ENCODE measurements around the gene CEP97.
"Not testable (repeated sequence)": the region's sequence is repeated elsewhere in the genome, so short reads cannot be mapped to it uniquely, and the experiment has no call there.

The CEP97 gene

DNA sequence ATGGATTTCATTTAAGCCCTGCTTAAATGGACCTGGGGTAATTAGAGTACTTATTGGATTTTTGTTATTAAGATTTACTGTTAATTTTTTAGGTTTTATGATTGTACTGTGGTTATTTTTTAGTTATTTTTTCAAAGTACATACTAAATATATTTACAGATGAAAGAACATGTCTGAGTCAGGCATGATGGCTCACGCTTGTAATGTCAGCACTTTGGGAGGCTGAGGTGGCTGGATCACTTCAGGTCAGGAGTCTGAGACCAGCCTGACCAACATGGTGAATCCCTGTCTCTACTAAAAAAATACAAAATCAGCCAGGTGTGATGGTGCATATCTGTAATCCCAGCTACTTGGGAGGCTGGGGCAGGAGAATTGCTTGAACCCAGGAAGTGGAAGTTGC lies 21.7 kb upstream of the CEP97 start:
- no peak for DNase-seq

DNA sequence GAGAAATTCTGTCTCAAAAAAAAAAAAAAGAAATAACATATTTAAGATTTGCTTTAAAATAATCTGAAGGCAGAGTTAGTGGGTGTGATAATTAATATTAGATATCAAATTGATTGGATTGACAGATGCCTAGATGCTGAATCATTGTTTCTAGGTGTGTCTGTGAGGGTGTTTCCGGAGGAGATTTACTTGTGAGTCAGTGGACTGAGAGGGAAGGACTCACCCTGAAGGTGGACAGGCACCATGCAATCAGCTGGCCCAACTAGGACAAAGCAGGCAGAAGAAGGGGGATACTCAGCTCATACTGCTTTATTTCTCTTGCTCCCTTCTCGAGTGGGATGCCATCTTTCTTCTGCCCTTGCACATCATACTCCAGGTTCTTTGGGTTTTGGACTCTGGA lies 21.2 kb upstream of the CEP97 start:
- DNase-seq, result no peak

DNA sequence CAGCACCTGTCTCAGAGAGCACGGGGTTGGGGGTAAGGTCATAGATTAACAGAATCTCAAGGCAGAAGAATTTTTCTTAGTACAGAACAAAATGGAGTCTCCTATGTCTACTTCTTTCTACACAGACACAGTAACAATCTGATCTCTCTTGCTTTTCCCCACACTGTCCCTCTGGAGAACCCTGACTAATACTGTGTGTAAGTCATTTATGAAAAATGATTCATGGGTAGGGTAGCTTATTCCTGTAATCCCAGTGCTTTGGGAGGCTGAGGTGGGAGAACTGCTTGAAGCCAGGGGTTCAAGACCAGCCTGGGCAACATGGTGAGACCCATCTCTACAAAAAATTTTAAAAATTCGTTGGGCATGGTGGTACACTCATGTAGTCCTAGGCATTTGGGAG lies 19.8 kb upstream of the CEP97 start:
- not testable (repeated sequence) for DNase-seq

DNA sequence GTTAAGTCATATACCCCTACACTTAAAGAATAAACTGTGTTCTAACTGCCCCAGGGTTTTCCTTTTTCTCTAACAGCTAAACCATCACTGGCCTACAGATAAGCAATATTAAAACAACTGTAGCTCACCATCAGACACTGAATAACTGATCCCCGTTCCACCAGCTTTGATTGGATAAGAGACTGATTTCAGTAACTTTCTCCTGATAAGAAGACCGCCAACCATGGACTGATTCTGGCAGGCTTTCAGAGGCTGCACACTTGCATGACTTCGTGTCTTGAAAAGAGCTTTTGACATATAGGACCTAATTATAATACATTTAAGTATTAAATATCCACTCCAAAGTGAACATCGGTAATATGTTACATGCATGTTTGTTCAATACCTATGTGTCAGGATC lies 15.3 kb upstream of the CEP97 start:
- no peak for DNase-seq

DNA sequence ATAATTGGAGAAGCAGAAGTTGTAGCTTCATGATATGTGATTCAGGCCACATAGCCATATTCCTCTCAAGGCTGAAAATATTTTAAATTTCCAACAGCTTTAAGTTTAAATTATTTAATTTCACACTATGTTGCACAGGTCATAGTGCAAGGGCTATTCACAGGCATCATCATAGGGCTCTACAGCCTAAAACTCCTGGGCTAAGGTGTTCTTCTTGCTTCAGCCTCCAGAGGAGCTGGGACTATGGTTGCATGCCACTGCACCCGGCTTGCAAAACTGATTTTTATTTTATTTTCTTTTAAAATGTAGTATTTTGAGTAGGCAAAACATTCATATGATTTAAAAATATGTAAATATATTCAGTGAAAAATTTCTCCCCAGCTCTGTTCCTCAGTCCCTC lies 6.0 kb upstream of the CEP97 start:
- DNase-seq, result no peak

DNA sequence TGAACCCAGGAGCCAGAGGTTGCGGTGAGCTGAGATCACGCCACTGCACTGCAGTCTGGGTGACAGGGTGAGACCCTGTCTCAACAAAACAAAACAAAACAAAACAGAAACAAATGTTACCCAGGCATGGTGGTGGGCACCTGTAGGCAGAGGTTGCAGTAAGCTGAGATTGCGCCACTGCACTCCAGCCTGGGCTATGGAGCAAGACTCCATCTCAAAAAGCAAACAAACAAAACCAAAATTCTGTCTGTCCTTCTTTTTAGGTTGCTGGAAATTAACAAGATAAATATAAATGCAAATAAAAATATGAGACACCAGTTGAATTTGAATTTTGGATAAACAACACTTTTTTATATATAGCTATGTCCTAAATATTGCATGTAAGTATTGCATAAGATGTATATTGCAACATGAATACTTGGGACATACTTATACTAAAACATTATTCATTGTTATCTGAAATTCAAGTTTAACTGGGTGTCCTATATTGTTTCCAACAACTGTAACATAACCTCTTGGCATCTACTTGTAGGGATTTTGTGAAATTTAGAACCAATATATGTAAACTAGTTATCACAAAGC lies 4.7 kb upstream of the CEP97 start:
- DNase-seq, result no peak

DNA sequence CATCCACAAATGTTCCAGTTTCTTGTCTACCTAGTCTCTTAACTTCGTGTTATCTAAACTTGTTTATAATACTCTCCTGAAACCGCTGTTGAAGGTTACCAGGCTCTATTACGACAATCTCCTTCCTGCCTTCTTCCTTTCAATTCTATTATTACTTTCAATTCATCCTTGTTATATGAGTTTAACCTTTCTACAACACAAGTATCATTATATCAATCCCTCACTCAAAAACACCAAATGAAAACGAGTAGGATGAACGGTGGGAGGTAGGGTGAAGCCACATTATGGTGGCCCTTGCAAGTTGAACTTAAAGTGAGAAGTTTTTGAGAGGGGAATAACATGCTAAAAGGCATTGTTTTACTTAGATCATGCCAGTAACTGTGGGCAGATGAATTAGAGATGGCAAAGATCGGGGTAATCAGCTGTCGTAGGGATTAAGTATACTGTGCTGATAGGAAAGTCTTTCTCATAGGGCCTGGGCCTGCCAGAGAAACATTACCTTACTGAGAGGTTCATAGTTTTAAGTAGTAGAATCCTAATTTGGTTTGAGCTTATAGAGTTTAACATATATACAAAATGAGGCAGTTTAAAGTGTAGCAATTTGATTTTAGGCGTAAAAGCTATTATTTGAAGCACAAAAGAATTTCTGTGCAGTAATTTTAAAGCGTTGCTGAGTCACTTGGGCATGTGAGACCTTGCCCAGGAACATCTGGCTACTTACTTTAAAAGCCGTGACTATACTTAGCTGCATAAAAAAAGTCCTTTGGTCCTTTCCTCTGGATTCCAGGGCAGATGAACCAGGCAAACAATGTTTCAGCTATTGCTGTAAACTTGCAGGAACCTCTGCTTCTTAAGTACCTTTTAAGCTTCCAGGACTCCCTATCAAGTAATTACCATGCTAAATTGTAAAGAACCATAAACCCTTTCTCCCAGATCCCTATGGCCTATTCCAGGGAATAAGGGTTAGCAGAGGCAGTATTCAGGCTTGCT lies 3.3 kb upstream of the CEP97 start:
- no peak for DNase-seq

DNA sequence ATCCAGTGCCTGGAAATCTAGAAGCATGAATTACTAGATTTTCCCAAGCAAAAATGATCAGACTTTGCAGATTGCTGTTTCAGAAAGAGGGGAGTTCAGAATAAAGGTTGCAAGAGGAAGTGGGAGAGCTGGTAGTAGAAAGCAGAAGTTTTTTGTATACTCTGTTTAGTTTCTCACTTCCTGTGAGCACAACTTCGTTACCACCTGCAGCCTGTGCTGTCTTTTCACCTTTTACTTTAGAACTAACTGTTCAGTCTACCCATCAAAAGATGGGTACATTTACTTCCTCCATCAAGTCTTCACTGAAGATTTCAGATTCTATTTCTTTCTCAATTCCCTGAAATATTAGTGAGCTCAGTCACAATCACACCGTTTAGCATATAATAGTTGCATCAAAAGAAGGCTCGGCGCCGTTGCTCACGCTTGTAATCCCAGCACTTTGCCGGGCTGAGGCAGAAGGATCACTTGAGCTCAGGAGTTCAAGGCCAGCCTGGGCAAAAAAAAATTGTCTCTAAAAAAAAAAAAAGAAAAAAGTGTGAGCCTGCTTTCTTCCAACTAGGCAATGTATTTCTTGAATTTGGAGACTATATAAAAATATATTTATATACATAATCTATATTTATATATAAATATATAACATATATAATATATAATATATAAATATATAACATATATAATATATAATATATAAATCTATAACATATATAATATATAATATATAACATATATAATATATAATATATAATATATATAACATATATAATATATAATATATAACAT lies 1.8 kb upstream of the CEP97 start:
- DNase-seq, result no peak

DNA sequence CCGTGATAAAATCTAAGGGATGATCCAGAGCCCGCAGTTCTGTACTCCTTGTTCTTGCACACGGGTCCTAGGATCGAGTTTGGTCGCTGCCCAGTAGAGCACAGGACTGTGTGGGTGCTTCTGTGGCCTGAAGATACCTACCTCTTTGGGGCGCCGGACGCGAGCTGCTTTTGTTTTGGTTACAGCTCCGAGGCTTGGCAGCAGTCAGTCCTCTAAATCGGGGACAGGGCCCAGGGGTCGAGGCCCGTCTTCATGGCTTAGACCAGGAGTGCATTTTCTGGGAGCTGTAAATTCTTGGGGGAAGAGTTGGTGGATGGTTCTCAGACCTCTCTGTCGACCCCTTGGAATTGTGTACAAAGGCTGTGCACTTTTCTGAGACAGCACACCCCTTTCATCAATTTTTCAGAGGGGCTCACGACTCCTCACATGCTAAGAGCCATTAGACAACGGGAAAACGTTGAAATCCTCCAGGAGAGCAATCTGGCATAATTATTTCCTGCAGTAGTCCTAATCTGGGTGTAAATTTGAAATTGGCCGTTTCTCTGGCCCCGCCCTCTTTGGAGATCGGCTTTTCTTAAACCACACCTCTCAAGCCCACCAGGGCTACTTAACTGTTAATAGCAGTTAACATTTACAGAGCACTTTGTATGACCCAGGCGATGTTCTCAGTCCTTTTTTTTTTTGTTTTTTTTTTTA lies 928 bp downstream of the CEP97 start:
- no peak for DNase-seq

DNA sequence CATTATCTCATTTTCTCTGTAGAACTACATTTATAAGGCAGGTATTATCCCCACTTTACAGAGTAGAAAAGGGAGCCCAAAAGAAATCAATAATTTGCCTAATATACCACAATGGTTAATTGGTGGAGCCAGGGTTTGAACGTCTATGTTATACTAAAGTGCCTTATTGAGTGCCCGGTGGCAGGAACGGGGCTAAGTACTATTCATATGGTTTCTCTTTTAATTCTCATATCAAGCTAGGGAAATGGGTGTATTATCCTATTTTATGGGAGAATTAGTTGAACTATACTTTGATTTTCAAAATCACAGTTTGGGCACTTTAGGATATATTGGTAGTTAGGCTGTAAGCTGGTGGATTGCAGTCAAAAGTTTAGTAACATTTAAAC lies 1.5 kb downstream of the CEP97 start:
- DNase-seq, result no peak

DNA sequence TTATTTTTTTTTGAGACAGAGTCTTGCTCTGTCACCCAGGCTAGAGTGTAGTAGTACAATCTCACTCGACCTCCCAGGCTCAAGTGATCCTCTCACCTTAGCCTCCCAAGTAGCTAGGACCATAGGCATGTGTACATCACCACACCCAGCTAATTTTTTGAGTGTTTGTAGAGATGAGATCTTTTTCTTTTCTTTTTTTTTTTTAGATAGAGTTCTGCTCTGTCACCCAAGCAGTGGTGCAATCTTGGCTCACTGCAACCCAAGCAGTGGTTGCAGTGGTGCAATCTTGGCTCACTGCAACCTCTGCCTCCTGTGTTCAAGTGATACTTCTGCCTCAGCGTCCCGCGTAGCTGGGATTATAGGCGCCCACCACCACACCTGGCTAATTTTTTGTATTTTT lies 5.2 kb downstream of the CEP97 start:
- no peak for DNase-seq

DNA sequence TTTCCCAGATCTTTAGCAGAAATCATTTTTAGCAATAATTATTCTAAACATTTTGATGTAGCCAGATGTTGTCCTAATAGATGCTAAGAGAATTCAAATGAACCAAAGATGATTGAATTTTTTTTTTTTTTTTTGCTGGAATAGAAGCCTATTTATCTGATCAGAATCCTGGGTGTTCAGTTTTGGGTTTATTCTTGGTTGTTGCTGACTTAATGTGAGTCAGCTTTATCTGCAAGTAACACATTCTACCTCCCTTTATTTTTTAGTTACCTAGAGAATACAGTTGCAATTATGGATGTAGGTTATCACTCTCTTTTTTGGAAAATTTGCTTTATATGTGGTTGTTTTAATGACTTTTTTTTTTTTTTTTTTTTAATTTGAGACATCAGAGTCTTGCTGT lies 6.4 kb downstream of the CEP97 start:
- no peak for DNase-seq

DNA sequence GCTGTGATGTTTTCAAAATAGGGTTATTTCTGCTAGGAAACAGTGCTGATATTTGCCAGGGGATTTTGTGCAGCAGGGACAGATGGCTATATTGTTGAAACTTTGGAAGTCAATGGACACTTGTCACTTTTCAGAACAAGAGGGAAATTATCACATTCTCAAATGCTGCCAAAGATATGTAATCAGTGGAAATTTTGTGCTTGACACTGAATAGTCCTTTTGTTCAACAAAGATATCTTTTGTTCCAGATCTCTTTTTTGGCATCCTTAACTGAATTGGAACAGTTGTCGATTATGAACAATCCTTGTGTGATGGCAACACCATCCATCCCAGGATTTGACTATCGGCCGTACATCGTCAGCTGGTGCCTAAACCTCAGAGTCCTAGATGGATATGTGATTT lies 7.8 kb downstream of the CEP97 start:
- DNase-seq, result no peak

DNA sequence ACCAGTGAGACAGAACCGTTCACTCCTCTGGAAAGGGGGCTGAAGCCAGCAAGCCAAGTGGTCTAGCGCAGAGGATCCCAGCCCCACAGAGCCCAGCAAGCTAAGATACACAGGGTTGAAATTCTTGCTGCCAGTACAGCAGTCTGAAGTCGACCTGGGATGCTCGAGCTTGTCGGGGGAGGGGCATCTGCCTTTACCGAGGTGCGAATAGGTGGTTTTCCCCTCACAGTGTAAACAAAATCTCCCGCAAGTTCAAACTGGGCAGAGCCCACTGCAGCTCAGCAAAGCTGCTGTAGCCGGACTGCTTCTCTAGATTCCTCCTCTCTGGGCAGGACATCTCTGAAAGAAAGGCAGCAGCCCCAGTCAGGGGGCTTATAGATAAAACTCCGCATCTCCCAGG lies 11.4 kb downstream of the CEP97 start:
- no peak for DNase-seq

DNA sequence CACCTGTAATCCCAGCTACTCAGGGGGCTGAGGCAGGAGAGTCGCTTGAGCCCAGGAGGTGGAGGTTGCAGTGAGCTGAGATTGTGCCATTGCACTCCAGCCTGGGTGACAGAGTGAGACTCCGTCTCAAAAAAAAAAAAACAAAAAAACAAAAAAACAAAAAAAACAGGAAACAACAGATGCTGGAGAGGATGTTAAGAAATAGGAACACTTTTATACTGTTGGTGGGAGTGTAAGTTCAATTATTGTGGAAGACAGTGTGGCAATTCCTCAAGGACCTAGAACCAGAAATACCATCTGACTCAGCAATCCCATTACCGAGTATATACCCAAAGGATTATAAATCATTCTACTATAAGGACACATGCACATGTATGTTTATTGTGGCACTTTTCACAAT lies 17.5 kb downstream of the CEP97 start:
- not testable (repeated sequence) for DNase-seq

DNA sequence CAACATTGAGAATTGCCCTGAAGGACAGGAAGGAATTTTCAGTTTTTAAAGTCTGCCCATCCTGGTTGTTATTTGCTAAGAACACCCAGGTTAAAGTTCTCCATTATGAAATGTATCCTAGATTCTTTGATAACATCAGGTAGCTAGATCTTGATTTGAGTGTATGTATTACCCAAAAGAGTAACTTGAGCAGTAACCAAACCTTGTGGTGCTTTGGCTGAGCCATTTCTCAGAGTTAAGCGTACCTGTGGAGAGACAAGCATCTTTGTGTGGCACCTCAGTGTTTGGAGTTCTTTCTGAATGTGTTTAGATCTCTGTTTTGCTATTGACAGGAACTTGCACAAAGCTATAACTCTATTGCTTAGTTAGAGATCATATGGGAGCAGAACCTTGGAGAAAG lies 20.4 kb downstream of the CEP97 start:
- no peak for DNase-seq

DNA sequence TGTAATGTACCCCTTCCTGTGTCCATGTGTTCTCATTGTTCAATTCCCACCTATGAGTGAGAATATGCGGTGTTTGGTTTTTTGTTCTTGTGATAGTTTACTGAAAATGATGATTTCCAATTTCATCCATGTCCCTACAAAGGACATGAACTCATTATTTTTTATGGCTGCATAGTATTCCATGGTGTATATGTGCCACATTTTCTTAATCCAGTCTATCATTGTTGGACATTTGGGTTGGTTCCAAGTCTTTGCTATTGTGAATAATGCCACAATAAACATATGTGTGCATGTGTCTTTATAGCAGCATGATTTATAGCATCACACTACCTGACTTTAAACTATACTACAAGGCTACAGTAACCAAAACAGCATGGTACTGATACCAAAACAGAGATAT lies 21.5 kb downstream of the CEP97 start:
- not testable (repeated sequence) for DNase-seq

DNA sequence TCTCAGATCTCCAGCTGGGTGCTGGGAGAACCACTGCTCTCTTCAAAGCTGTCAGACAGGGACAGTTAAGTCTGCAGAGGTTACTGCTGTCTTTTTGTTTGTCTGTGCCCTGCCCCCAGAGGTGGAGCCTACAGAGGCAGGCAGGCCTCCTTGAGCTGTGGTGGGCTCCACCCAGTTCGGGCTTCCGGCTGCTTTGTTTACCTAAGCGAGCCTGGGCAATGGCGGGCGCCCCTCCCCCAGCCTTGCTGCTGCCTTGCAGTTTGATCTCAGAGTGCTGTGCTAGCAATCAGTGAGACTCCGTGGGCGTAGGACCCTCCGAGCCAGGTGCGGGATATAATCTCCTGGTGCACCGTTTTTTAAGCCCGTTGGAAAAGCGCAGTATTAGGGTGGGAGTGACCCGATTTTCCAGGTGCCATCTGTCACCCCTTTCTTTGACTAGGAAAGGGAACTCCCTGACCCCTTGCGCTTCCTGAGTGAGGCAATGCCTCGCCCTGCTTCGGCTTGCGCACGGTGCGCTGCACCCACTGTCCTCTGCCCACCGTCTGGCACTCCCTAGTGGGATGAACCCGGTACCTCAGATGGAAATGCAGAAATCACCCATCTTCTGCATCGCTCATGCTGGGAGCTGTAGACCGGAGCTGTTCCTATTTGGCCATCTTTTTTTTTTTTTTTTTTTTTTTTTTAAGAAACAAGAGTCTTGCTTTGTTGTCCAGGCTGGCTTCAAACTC lies 29.1 kb downstream of the CEP97 start:
- DNase-seq, result not testable (repeated sequence)

DNA sequence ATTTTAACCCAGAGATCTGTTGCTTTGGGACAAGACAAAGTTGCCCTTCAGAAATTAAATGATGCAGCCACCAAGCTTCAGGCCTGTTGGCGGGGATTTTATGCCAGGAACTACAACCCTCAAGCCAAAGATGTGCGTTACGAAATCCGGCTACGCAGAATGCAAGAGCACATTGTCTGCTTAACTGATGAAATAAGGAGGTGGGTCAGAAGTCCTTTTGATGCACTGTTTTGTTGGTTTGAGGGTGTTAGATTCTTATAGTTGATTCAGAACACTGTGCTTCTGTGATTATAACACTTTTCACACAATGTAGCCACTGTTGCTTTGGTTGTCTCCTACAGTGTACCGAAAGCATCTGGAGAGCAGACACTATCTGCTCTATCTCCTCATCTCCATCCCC lies 33.8 kb downstream of the CEP97 start:
- no peak for DNase-seq

DNA sequence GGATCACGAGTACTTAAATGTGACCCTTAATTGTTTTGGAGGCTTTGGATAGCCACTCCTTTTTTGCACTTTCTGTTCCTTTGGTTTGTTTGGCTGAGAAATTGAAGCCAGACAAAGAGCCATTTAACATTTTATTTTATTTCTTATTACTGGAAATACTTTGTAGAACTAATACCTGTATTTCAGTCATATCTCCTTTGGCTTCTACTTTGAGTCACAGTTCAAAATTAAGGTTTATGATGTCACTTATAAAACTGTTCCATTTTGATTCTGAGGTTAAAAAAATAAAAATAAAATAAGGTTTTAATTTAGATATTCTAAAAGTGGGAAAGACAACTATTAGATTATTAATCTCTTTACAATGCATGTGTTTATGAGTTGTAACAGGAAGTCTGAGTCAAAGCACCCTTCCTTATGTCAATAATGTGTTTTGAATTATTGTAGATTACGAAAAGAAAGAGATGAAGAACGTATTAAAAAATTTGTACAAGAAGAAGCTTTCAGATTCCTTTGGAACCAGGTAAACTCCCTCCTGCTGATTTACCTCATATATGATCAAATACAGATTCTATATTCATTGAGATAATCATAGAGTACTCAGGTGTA lies 37.7 kb downstream of the CEP97 start:
- DNase-seq, result no peak

DNA sequence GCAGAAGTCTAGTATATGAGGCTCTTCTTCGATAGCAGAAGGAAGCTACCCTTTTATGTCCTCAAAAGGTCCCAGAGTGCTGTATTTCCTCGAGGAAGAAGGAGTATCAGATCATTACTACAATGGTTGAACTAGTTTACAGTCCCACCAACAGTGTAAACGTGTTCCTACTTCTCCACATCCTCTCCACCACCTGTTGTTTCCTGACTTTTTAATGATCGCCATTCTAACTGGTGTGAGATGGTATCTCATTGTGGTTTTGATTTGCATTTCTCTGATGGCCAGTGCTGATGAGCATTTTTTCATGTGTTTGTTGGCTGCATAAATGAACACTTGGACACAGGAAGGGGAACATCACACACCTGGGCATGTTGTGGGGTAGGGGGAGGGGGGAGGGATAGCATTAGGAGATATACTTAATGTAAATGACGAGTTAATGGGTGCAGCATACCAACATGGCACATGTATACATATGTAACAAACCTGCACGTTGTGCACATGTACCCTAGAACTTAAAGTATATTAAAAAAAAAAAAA lies 53.4 kb downstream of the CEP97 start:
- DNase-seq, result not testable (repeated sequence)

Data from retina (tissue), 1 donor.